Measurements from ENCODE around the gene NAPA.

DNA sequence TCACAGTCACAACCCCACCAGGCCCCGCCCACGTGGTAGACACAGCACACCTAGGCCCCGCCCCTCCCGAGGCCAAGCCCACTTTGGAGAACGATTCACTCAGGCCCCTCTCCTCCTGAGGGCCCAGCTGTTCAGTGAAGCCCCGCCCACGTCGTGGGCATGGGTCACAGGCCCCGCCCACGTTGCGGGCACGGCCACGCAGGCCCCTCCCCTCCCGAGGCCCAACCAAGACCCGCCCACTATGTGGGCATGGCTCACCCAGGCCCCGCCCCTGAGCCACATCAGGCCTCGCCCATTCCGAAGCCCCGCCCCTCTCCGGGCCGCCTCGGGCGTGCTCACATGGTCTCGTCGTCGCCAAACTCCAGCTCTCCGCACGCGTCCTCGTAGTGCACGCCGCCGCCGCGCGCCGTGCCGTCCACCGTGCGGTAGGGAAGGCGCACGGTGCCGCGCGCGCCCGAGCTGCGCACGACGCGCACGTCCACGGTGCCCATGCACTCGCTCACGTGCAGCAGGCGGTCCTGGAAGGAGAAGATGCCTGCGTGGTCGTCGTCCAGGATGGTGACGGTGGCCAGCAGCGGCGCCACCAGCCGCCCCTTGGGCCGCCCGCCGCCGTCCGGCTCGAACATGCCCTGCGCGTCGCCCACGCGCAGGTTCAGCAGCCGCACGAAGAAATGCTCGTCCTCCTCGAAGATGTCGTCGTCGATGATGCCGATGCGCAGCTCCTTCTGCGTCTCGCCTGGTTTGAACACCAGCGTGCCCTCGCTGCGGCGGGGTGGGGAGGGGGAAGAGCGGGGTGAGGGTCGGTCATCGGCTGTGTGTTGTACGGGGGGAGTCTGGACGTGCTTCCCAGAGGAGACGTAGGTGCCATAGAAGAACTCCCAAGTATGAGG is 67.1 kb downstream of the NAPA start:
- TF ChIP-seq, protein P1, sequence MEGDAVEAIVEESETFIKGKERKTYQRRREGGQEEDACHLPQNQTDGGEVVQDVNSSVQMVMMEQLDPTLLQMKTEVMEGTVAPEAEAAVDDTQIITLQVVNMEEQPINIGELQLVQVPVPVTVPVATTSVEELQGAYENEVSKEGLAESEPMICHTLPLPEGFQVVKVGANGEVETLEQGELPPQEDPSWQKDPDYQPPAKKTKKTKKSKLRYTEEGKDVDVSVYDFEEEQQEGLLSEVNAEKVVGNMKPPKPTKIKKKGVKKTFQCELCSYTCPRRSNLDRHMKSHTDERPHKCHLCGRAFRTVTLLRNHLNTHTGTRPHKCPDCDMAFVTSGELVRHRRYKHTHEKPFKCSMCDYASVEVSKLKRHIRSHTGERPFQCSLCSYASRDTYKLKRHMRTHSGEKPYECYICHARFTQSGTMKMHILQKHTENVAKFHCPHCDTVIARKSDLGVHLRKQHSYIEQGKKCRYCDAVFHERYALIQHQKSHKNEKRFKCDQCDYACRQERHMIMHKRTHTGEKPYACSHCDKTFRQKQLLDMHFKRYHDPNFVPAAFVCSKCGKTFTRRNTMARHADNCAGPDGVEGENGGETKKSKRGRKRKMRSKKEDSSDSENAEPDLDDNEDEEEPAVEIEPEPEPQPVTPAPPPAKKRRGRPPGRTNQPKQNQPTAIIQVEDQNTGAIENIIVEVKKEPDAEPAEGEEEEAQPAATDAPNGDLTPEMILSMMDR (IDR thresholded peaks at IDR 0.05) = no peak
- no peak for TF ChIP-seq POLR2A (IDR thresholded peaks at IDR 0.05)

Measured in thyroid gland (tissue), 4 donors.